Ramos (cell line): ENCODE measurements around the gene CHN1.

ENCODE experiments used
- in situ Hi-C: fragments of 300-500 bp; cut with MboI; formaldehyde crosslinking; loops from one replicate; pipeline ENCODE4 v1.14.3; 2022; ENCODE audit warnings: low sequenced_read_pairs; ENCODE audit not compliant: unreplicated experiment

Gene CHN1

DNA sequence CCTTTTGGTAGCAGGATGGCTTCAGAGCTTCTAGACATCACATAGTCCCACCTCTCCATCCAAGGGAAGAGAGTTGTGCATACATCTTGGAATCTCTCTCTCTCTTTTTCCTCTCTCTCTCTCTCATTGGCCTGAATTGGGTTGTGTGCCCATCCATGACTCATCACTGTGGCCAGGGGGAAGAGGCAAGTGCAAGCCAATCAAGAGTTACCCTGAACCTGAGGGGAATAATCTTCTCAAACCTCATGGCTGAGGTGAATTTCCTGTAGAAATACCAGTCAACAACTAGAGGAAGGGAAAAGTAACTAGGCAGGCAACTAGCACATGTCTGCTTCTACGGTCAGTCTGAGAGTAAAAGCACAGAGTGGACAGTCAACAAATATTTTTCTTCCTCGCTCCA, 7.3 kb upstream of the CHN1 start:
- in situ Hi-C loops: no loop called here

DNA sequence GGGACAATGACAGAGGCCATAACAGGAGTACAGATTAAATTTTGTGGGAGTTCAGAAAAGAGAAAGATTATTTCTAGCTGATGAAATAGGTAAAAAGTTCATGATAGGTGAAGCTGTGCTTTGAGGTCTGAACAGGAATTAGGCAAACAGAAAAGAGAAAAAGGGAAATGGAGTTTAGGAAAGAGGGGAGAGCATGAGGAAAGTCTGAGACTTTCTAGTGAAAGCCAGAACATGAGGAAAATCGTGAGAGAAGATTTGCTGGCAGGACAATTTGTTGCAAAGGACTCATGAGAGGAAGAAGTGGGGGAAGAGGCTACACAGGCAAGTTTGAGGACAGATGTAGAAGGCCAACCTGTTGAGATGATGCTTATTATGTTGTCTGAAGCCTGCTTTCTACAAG, 6.3 kb upstream of the CHN1 start:
- in situ Hi-C loops: no loop called here

DNA sequence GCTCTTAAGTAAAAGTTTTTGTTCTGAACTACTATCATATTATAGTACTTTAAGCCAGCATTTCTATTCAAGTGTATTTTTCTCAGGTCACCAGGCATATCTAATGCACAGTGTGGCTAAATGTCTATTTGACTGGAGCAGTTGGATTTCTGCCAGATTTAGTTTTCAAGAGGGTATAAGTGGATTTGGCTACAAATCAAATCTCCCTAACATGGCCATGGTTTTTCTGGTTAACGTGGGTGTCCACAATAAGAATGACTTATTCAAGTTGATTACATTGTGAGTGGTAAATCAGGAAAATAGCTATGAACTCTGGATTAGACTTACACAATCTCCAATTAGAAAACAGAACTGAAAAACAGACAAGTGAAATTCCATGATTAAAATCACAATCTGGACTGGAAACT, 5.7 kb upstream of the CHN1 start:
- in situ Hi-C loops: no loop called here

DNA sequence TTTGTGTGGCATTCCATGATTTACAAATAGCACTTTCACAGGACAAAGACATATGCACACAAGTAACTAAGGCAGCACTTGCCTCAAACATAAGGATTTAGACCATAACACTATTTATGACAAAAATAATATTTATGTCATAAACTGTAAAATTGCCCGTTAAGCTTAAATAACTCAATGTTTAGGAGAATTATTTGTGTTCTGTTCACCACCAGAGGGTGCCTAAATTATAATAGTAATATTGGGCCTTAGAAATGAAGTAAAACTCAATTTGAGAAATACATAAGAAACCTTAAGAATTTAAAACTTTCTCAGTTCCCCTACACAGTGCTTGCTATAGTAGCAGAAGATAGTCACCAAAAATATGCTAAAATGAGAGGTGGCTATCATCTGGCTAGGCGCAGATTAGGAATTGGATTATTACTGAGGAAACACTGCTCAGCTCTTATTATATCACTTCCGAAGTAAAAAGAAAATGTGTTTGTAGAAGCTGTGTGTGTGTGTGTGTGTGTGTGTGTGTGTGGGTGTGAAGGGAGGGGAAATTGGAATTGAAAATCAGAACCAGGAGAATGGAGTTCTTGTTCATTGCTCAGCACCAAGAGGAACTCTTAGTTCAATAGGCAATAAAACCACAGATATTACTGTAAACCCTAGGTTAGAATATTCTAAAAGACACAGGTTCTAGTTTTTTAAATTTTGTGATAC, 4.9 kb upstream of the CHN1 start:
- in situ Hi-C loops: no loop called here

DNA sequence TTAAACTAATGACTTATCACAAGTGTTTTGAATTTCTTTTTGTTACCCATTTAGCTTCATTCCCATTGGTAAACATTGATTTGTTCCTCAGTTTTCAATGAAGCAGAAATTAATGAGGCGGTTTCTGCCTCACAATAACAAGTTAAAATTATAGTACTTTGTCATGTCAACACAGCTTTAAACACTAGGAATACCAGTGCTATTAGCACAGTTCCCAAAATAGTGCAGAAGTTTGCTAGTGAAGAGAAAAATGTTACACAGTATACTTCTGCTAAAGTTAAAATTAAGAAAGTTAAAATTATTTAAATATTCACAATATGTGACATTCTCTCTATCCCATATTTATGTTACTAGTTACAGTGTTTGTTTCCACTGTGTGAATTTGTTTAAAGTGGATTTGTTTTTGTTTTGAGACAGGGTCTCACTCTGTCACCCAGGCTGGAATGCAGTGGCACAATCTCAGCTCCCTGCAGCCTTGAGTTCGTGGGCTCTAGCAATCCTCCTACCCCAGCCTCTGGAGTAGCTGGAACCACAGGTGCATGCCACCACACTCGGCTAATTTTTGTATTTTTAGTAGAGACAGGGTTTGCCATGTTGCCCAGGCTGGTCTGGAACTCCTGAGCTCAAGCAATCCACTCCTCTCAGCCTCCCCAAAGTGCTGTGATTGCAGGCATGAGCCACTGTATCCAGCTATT, 3.8 kb upstream of the CHN1 start:
- in situ Hi-C loops: no loop called here

DNA sequence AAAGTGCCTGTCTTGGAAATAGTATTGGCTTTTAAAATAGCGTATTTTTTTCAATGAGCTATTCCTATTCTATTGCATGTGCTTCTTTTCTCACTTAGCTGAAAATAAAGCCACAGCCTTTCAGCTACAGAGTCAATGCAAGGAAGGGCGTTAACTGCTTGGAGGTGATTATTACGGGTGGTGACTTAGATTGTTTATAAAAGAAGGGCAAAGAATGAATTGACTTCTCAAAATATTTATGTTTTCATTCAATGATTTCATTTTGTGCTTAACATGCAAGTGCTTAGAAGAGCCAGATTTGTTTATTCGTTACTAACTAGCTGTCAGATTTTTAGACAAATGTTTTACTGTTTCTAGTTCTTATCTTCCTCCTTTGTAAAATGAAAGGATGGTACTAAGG, 2.8 kb upstream of the CHN1 start:
- in situ Hi-C loops: no loop called here

DNA sequence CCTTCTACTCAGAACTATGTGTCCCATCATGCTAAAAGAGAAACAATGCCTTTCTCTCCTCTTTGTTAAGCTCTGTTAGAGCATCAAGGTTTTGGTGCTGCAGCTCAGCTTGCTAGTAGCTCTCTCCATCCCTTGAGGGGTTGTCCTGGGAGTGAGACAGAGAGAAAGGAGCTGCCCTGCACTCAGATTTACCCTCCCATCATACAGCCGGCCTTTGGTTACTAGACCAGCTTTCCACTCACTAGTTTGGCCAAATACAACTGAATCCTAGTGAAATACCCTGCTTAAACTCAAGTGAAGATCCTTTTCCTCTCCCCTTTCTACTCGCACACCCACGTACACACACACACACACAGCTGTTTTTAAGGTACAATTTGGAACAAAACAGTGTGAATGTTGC, 2.3 kb upstream of the CHN1 start:
- in situ Hi-C loops: no loop called here

DNA sequence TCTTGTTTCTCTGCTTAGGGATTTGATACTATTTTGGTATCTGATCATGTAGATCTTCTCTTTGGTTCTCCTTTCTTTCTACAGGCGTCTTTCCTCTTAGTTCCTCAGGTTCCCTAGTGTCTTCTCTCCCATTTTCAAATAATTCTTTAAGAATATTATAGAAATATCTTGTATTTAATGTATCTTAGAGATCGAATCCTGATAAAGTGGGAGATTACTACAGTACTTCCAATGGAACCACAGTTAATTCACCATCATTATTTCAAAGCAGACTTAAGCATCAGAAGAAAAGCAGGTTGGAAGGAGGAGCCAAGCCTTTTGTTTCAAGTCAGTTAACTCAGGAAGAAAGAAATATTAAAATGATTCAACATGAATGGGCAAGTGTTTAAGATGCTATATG, 1.1 kb upstream of the CHN1 start:
- in situ Hi-C loops: no loop called here

DNA sequence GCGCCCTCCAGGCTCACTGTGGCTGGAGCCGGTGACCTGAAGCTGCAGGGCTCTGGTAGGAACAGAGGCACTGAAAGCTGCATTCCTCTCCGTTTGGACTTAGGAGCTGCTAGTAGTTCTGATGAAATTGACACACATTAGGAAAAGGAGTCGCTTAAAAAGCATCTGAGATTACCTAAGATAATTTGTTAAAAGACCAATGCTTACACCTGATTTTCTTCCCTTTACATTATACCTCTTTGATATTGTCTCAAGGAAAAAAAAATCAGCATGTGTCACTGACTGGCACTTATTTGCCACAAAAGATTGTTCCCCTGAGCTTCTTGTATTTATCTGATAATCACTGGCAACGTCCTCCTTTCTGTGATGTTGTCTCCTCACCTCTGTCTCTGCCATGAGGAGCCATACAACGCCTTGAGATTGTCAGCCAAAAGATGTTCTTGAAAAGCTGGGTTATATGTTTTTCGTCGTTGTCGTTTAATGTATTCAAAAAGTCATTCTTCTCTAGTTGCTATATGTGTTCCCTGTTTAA, 618 bp upstream of the CHN1 start:
- in situ Hi-C loops: no loop called here

DNA sequence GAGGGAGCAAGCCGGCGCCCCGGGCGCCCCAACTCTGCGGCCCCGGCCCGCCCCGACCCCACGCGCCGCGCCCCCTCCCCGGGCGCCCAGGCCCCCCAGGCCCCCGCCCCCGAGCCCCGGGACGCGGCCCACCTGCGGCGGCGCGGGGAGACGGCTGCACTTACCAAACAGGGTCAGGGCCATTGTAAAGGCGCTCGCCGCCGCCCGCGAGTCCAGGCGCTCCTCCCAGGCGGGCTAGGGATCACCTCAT, 526 bp downstream of the CHN1 start:
- in situ Hi-C loops: no loop called here

DNA sequence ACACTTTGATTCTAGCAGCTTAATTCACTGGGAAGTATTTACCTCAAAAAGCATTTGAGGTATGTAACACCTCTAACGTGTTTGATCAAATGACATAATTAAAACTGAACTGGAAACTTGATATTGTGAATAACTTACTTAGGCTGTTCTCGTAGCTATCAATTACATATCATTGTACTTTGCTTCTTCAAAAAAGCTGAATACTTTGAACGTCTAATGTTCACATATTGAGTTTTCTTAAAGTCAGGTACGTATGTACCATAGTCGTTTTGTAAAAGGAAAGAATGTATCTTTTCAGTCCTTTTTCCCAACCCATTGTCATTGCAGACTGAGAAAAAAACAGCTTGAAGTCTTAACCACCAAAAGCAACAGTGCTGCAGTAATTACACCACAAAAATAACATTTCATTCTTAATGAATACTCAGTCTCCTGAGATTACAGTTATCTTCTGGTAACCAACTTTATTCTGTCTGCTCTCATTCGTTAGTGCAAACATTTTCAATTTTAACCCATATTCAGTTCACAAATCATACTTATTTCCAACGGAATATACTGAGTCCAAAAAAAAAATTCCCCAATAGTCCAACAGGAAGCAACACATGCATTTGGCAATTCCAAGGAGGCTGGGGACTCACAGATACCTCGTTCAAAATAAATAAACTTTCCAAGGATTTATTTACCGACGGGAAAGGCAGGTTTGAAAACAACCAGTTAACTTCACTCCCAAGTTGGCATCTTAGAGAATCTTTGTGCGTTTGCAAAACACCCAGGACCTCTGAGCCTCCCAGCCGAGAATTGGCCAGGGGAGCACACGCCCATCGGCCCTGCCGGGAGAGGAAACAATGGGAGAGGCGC, 1.1 kb downstream of the CHN1 start:
- in situ Hi-C loops: no loop called here

DNA sequence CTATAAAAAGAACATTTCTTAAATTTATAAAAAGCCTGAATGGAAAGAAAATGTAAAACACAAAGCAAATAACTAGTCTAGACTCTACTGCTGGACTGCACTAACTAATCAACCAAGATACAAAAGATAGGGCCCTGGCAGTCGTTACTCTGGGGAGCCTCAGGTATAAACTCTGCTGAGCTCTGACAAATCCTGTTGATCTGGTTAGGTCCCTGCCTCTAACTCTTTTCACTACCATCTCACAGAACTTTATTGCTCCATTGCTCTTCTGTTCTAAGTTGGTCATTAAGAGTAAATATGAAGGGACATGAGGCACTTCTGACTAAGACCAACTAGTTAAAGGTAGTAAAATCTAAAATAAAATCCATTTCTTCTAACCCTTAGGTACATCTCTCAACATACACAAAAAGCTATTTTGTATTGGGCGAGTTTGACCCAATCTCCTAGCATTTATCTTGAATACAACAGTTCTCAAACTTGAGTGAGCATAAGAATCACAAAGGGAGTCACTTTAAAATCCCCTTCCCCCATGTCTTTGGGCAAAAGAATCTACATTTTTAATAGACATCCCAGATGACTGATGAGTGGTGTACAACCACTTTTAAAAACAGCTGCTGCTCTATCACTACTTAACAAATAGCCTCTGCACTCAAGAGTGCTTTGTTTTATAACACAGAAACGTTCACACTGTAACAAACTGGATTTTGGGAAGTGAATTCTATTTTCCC, 2.5 kb downstream of the CHN1 start:
- in situ Hi-C loops: no loop called here

DNA sequence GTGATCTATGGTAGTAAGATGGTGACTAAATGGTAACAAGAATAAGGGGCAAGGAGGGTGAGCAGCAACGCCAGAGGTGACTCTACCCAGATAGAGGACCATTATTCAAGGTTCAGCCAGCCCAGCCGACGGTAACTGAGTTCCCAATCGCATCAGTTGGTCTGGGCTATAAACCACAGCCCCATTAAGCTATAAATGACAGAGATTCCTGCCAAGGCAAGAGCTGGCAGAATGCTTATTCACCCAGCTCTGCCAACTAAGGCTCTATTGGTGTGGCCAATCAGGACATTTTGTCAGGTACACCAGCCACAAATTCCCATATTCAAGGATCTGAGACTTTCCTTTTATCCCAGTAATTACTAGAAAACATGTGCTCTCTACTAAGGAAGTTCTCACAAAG, 3.6 kb downstream of the CHN1 start:
- in situ Hi-C loops: no loop called here

DNA sequence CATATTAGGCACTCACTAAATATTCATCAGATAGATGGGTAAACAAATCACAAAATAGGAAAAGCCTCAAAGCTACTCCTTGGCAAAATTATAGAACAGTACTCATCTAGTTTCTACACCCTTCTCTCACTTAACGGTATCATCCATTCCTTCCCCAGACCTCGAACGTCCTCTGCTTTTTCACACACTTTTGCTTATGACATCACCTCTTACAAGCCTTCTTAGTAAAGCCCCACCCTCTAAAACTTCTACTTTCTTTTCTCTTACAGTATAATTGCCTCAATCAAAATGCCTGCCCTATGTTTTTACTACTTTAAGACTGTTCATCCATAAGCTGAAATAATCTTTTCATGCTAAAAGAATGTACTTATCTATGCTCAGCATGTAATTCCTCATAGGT, 8.1 kb downstream of the CHN1 start:
- in situ Hi-C loops: no loop called here

DNA sequence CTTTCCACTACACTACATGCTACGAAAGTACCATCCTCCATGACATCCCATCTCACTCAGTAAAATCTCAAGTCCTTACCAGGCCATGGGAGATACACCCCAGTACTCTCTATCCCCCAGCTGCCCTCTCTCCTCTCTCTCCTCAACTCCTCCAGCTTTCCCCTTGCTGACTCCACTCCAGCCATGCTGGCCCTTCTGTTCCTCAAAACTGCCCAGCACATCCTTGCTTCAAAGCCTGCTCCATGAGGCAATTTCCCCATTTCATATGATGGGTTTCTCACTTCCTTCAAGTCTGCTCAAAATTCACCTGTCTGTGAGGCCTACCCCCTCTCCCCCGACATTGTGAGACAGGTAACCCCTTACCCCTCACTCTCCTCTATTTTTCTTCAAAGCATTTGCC, 8.6 kb downstream of the CHN1 start:
- in situ Hi-C loops: no loop called here

DNA sequence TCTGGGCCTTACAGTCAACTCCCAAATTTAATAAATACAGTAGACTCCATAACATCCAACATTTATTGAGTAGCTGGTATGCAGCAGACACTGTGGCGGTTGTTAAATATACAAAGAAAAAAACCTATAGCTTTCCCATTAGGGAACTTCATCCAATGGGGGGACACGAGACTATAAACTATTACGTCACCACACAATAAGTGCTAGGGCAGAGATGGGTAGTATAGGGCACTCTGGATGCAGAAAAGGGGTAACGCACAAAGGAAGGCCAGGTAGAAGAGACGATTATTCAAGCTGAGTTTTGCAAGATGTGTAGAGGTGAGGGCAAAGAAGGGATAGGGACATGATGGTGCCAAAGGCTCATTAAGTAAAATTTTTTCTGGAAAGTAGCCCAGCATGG, 10.8 kb downstream of the CHN1 start:
- in situ Hi-C loops: no loop called here

DNA sequence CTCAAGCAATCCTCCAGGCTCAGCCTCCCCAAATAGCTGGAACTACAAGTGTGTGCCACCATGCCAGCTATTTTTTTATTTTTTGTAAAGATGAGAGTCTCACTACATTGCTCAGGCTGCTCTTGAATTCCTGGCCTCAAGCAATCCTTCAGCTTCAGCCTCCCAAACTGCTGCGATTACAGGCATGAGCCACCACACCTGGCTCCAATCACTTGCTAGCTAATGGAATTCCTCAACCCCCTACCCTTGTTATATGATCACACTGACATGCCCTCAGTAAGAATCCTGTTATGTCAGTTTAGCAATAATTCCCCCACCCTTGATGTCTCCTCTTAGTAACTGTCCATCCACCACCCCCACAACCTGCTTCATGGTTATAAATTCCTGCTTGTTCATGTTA, 12.3 kb downstream of the CHN1 start:
- in situ Hi-C loops: no loop called here

DNA sequence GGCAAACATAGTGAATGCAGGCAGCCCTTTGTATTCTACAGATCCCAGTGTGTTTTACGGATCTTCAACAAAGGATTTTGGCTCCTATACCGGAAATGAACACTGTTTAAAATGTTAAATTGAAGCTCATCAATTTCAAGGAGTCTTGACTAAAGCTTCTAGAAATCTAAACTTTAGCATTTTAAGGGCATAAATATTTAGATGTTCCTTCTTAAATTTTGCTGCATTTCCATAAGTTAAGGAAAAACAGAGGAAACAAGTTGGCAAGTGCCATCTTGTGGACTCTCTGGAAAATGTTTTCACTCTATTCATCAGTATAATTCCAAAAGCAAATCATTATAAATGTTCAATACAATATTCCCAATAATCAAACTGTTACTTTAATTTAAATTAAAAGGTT, 19.6 kb downstream of the CHN1 start:
- in situ Hi-C loops: no loop called here

DNA sequence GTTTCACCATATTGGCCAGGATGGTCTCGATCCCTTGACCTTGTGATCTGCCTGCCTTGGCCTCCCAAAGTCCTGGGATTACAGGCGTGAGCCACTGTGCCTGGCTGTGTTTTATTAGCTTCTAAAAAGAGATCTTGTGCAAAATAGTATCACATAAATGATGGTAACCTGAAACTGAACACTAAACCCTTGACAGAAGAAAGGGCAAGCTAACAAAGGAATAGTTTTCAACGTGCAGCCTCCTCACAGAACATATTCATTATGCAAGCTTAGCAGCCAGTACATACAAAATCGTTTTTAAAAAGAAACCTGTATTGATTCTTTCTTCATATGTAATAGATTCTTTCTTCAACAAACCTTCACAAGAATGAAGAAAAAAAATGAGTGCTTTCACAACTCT, 20.6 kb downstream of the CHN1 start:
- in situ Hi-C loops: no loop called here

DNA sequence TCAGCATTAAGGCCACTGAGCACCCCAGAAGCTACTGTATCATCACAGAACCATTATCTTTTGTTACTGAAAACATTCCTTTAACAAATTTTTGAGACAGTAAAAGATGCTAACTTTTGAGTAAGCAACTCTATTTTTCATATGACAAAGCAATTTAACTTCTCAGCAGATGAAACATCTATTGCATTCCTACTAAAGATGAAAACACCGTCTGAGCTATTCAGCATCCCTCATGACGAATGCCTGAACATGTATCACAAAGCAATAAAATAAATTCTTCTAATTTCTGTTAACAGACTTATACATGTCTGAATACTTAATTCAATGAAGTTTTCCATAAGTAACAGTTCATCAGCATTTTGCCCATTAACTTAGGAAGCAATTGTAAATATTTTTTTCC, 23.9 kb downstream of the CHN1 start:
- in situ Hi-C loops: no loop called here

DNA sequence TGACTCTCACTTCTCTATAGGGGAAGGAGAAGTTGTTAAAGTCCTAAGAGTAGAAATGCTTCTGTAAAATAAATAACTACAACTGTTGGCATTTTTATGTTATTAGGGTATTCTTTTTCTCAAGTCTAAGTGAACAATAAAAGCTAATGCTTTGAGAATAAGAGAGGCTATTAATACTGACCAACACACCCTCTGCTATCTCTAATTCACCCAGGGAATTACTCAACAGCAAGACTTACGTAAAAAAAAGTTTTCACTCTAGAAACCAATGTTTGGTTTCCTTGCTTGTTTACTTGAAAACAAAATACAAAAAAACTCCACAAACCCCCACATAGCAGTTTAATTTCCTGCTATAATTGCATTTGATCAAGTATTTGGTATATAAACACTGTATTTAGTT, 25.2 kb downstream of the CHN1 start:
- in situ Hi-C loops: no loop called here
